Mammary epithelial cell (primary cell): ENCODE measurements around the gene WDR70.

Source experiments
- CTCF ChIP-seq, 2 donors: IDR thresholded peaks in 1 of 2; conservative IDR thresholded peaks in 1 of 2; 2 replicates each; pipeline ENCODE4 v1.5.1; 2011 to 2012; ENCODE audit warnings: inconsistent platforms in 2 of 2, low read length in 2 of 2, mild to moderate bottlenecking in 2 of 2, control low read depth in 1 of 2, low read depth in 1 of 2; ENCODE audit not compliant: insufficient read depth in 1 of 2; ENCODE audit errors: extremely low read depth in 1 of 2
- EZH2 ChIP-seq: IDR thresholded peaks from 2 replicates; pipeline ENCODE4 v1.6.1; 2012; ENCODE audit warnings: low read length, inconsistent platforms, borderline replicate concordance

- TF ChIP-seq CTCF (conservative IDR thresholded peaks at IDR 0.05 in 1 of 2, IDR thresholded peaks at IDR 0.05 in 1 of 2; ENCODE audit: extremely low read depth in 1 of 2, insufficient read depth in 1 of 2, low read depth in 1 of 2, low read length in 2 of 2): no peak
- no peak for TF ChIP-seq EZH2
Observed at GRCh38 chr5:37756248-37756647, 377.1 kb downstream of the WDR70 start.
